ENCODE results near the gene SCART1. TPM values are rescaled to one million over a fixed set of nuclear protein-coding genes. Genes with fewer than 3 reads are reported as not detected.

Gene SCART1
- 1 to 10 TPM in 1 of 10 donors, under 1 TPM in 9; 0.15 to 1.5 (median 0.58) TPM for total RNA-seq
- polyA plus RNA-seq, result under 1 TPM; 0.17 to 0.66 TPM
- long read RNA-seq, donor 1, result 0 reads
- long read RNA-seq, donor 2, partial matches to known transcripts, result 0 of 1 reads
- long read RNA-seq, donor 2, other reads (novel, unspliced or antisense), result 1 of 1 reads
- long read RNA-seq, donor 3, result 0 reads

GRCh38 chr10:133453516-133454203 is at the start of gene SCART1:
Gene SCART1 (plus strand): TSS chr10:133453945. CDS start chr10:133453998, 53 bp downstream.
- no peak within 1 kb of the TSS for H3K27ac ChIP-seq
- no peaks in the 10 kb centered on the region for H3K36me3 ChIP-seq
- no peaks in the 10 kb centered on the region for H3K27me3 ChIP-seq
- WGBS, 2 donors, result 78 to 84% methylated on average over 11 of the region's 11 CpGs
- no peaks in the 10 kb centered on the region for H3K4me1 ChIP-seq
- no peak within 1 kb of the TSS for H3K4me3 ChIP-seq
- no peak for TF ChIP-seq CTCF (IDR thresholded peaks at IDR 0.05)
- ATAC-seq, result peak in 1 of 8 donors; percentile 26
- no peak for DNase-seq
- peaks cover 0 to 17% (median 5%) of the 10 kb centered on the region in 11 donors for H3K9me3 ChIP-seq
- intact Hi-C loops (cut with DNase I), result no loop called here

- no peak for TF ChIP-seq CTCF (IDR thresholded peaks at IDR 0.05)
- Histone ChIP-seq H3K27me3 (no peaks in the 10 kb centered on the region), H3K4me1 (peaks cover 0 to 14% (median 0%) of the 10 kb centered on the region in 9 donors), H3K27ac (no peak overlapping the region), H3K4me3 (no peak overlapping the region), H3K9me3 (peaks cover 0 to 20% (median 0%) of the 10 kb centered on the region in 11 donors), H3K36me3 (peaks cover 0 to 96% (median 32%) of the 10 kb centered on the region in 9 donors)
- intact Hi-C loops (cut with DNase I), result no loop called here
- DNase-seq (no peak), ATAC-seq (no peak)
- WGBS, 2 donors, result 61 to 63% methylated on average over 2 of the region's 2 CpGs
Measured at GRCh38 chr10:133405272-133405671, 48.5 kb upstream of the SCART1 start.

GRCh38 chr10:133405844-133406527 is 47.8 kb upstream of the SCART1 start:
- H3K36me3 ChIP-seq, result peaks cover 0 to 98% (median 38%) of the 10 kb centered on the region in 9 donors
- no peak overlapping the region for H3K27ac ChIP-seq
- TF ChIP-seq CTCF (IDR thresholded peaks at IDR 0.05), result no peak
- H3K4me3 ChIP-seq, result no peak overlapping the region
- ATAC-seq (no peak), DNase-seq (no peak)
- intact Hi-C loops (cut with DNase I), result no loop called here
- H3K4me1 ChIP-seq, result peaks cover 0 to 7% (median 0%) of the 10 kb centered on the region in 9 donors
- peaks cover 0 to 27% (median 6%) of the 10 kb centered on the region in 11 donors for H3K9me3 ChIP-seq
- WGBS, 2 donors, result 94 to 96% methylated on average over 8 of the region's 8 CpGs
- H3K27me3 ChIP-seq, result no peaks in the 10 kb centered on the region

DNA sequence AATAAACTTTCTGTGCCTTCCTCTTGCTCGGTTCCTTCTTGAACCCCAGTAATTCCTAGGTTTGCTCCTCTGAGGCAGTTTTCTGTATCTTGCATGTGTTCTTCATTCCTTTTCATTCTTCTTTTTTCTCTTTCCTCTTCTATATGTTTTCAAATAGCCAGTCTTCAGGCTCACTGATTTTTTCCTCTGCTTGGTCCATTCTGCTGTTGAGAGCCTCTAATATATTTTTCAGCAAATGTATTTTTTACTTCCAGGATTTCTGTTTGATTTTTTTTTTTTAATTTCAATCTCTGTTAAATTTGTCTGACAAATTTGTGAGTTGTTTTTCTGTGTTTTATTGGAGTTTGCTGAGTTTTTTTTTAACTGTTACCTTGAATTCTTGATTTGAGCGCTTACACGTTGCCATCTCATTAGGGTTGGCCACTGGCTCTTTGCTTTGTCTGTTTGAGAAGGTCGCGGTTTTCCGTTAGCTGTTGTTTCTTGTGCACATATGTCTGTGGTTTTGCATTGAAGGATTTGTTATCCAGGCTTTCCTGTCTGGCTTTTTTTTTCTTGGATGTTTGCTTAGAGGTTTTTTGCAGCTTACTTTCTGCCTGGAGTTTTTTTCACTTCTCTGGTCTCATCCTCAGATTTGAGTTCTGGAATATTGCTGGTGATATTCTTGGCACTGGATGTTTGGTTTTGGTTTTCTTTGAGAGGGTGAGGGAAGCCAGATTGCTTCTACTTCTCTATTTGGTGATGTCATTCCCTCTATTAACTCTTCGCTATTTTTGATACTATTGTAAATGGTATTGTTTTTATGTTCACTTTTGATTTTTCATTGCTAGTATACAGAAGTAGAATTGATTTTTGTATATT is 42.0 kb upstream of the SCART1 start:
- H3K4me1 ChIP-seq, result no peaks in the 10 kb centered on the region
- no peak for DNase-seq
- no peak overlapping the region for H3K27ac ChIP-seq
- H3K36me3 ChIP-seq, result peaks cover 0 to 88% (median 39%) of the 10 kb centered on the region in 9 donors
- no peaks in the 10 kb centered on the region for H3K27me3 ChIP-seq
- 98 to 99% methylated on average over 7 of the region's 7 CpGs for WGBS, 2 donors
- intact Hi-C loops (cut with DNase I), result no loop called here
- no peak overlapping the region for H3K4me3 ChIP-seq
- H3K9me3 ChIP-seq, result peaks cover 0 to 54% (median 25%) of the 10 kb centered on the region in 11 donors
- TF ChIP-seq CTCF (IDR thresholded peaks at IDR 0.05), result no peak
- ATAC-seq, result no peak
